ENCODE data around the gene B4GALNT3. TPM values are rescaled to one million over a fixed set of nuclear protein-coding genes. Genes with fewer than 3 reads are reported as not detected.

Gene B4GALNT3
- total and polyA plus RNA-seq, 10 of the 15 experiments (the other 5 are each of a cell fraction or from before 2014, with no cell fraction given): 0.05 to 4.2 (median 2.7) TPM; not detected in 1

- no peaks in the 10 kb centered on the region for H3K9me3 ChIP-seq (replicated peaks; ENCODE audit: control insufficient read depth, insufficient read depth, low read length)
- no peak for DNase-seq (ENCODE audit: low read depth, low spot score)
- POLR2A ChIA-PET: no interaction called here
- SMC1A ChIA-PET (ENCODE audit: uncharacterized antibody, unreplicated experiment): interaction anchor here (0.9 to 1.1 kb wide), 2 partner anchors 337 to 378 kb away, joined by 3 read pairs; no protein-coding TSS in a partner anchor
- H3K79me2 ChIP-seq (ENCODE audit: control insufficient read depth, insufficient read depth, low read length): no peaks in the 10 kb centered on the region
- no peak for FAIRE-seq
- BruUV-seq (replicated peaks): no TSS peak
- H3K4me2 ChIP-seq (ENCODE audit: control insufficient read depth, insufficient read depth): no peak overlapping the region
- CTCF ChIA-PET: interaction anchor here (0.5 to 5.2 kb wide), 6 partner anchors 20 to 551 kb away, joined by 3 to 50 read pairs (median 4); no protein-coding TSS in a partner anchor
- H3K4me1 ChIP-seq (ENCODE audit: control insufficient read depth, insufficient read depth, low read length): peaks cover 5% of the 10 kb centered on the region
- RAD21 ChIA-PET (ENCODE audit: unreplicated experiment): no interaction called here
- no peak overlapping the region for H3K9ac ChIP-seq (ENCODE audit: control insufficient read depth, insufficient read depth, low read length)
- H3K27ac ChIP-seq (ENCODE audit: control insufficient read depth, insufficient read depth): no peak overlapping the region
- H3K4me3 ChIP-seq: no peak overlapping the region
- no peaks in the 10 kb centered on the region for H3K36me3 ChIP-seq (ENCODE audit: control insufficient read depth in 2 of 2, insufficient read depth in 2 of 2, low read length in 1 of 2)
- no peak for TF ChIP-seq ZSCAN29 (IDR thresholded peaks at IDR 0.05)
- TF ChIP-seq FOS (IDR thresholded peaks at IDR 0.05; ENCODE audit: borderline replicate concordance, extremely low read depth, insufficient read length): no peak
- no peak for TF ChIP-seq EGR1 (IDR thresholded peaks at IDR 0.05; ENCODE audit: borderline replicate concordance in 1 of 2, low read depth in 2 of 2, low read length in 2 of 2)
- TF ChIP-seq MTA3 (IDR thresholded peaks at IDR 0.05; ENCODE audit: borderline replicate concordance, low read length): no peak
- TF ChIP-seq, protein P1, sequence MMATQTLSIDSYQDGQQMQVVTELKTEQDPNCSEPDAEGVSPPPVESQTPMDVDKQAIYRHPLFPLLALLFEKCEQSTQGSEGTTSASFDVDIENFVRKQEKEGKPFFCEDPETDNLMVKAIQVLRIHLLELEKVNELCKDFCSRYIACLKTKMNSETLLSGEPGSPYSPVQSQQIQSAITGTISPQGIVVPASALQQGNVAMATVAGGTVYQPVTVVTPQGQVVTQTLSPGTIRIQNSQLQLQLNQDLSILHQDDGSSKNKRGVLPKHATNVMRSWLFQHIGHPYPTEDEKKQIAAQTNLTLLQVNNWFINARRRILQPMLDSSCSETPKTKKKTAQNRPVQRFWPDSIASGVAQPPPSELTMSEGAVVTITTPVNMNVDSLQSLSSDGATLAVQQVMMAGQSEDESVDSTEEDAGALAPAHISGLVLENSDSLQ (IDR thresholded peaks at IDR 0.05): no peak
- TF ChIP-seq, protein P2, sequence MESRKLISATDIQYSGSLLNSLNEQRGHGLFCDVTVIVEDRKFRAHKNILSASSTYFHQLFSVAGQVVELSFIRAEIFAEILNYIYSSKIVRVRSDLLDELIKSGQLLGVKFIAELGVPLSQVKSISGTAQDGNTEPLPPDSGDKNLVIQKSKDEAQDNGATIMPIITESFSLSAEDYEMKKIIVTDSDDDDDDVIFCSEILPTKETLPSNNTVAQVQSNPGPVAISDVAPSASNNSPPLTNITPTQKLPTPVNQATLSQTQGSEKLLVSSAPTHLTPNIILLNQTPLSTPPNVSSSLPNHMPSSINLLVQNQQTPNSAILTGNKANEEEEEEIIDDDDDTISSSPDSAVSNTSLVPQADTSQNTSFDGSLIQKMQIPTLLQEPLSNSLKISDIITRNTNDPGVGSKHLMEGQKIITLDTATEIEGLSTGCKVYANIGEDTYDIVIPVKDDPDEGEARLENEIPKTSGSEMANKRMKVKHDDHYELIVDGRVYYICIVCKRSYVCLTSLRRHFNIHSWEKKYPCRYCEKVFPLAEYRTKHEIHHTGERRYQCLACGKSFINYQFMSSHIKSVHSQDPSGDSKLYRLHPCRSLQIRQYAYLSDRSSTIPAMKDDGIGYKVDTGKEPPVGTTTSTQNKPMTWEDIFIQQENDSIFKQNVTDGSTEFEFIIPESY (IDR thresholded peaks at IDR 0.05): no peak
- TF ChIP-seq BRCA1 (IDR thresholded peaks at IDR 0.05; ENCODE audit: low read depth, low read length): no peak
- no peak for TF ChIP-seq TBL1XR1 (IDR thresholded peaks at IDR 0.05; ENCODE audit: low read depth, low read length)
- H2AFZ ChIP-seq (ENCODE audit: control insufficient read depth, low read depth, low read length): no peak overlapping the region
- intact Hi-C loops (cut with micrococcal nuclease; ENCODE audit: unreplicated experiment) (loop anchor here (2.0 to 10.0 kb wide), 4 partner anchors 242 to 524 kb away; partner anchors contain the start of gene RAD52), in situ Hi-C loops (cut with MboI) (loop anchor here (5.0 kb wide), 1 partner anchor 529 kb away; no protein-coding TSS in a partner anchor)
- no peaks in the 10 kb centered on the region for H3K27me3 ChIP-seq (replicated peaks in 1 of 2; ENCODE audit: control insufficient read depth in 2 of 2, insufficient read depth in 2 of 2, low read length in 1 of 2)
- ATAC-seq: no peak
- WGBS (ENCODE audit: insufficient coverage, insufficient replicate concordance, low lambda C conversion rate, missing lambda C conversion rate): 76% methylated on average over 6 of the region's 6 CpGs
- no peaks in the 10 kb centered on the region for H4K20me1 ChIP-seq (ENCODE audit: control insufficient read depth, insufficient read depth)
Observed at GRCh38 chr12:568486-568885, 108.7 kb downstream of the B4GALNT3 start.

Data from GM12878 (cell line).